Panc1 (cell line): ENCODE data around the gene KIFC3.

ENCODE experiments used
- POLR2AphosphoS5 ChIP-seq: IDR thresholded peaks from 2 replicates; pipeline ENCODE4 v1.6.1; 2012; ENCODE audit warnings: mild to moderate bottlenecking, low read depth, low read length, moderate library complexity
- TF ChIP-seq, protein P1 (sequence below): fragments of 450-650 bp; IDR thresholded peaks from 2 replicates; pipeline ENCODE4 v1.5.1; 2017; ENCODE audit warnings: mild to moderate bottlenecking
- TF ChIP-seq, protein P2 (sequence below), 2 experiments: IDR thresholded peaks; 2 replicates each; pipeline ENCODE4 v1.6.1; 2011 to 2012; ENCODE audit warnings: low read depth in 2 of 2, control low read depth in 1 of 2, low read length in 1 of 2, mild to moderate bottlenecking in 1 of 2, moderate library complexity in 1 of 2; ENCODE audit not compliant: insufficient read depth in 1 of 2

DNA sequence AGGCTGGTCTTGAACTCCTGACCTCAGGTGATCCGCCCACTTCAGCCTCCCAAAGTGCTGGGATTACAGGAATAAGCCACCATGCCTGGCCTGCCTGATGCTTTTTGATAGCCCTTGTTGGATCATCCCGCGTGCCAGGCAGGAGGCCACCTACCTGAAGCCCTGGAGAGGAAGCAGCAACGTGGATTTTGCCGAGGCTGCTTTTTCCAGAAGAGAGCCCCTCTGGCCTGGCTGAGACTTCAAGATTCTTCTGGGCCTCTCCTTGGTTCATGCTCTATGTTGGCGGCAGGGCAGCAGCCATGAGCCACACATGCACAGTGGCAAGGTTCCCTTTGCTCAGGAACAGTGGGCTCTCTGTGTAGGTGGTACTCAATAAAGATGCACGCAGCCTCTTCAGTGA is 55.2 kb downstream of the KIFC3 start:
- TF ChIP-seq, protein P1, sequence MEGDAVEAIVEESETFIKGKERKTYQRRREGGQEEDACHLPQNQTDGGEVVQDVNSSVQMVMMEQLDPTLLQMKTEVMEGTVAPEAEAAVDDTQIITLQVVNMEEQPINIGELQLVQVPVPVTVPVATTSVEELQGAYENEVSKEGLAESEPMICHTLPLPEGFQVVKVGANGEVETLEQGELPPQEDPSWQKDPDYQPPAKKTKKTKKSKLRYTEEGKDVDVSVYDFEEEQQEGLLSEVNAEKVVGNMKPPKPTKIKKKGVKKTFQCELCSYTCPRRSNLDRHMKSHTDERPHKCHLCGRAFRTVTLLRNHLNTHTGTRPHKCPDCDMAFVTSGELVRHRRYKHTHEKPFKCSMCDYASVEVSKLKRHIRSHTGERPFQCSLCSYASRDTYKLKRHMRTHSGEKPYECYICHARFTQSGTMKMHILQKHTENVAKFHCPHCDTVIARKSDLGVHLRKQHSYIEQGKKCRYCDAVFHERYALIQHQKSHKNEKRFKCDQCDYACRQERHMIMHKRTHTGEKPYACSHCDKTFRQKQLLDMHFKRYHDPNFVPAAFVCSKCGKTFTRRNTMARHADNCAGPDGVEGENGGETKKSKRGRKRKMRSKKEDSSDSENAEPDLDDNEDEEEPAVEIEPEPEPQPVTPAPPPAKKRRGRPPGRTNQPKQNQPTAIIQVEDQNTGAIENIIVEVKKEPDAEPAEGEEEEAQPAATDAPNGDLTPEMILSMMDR: no peak
- TF ChIP-seq POLR2AphosphoS5: no peak
- TF ChIP-seq, protein P2, sequence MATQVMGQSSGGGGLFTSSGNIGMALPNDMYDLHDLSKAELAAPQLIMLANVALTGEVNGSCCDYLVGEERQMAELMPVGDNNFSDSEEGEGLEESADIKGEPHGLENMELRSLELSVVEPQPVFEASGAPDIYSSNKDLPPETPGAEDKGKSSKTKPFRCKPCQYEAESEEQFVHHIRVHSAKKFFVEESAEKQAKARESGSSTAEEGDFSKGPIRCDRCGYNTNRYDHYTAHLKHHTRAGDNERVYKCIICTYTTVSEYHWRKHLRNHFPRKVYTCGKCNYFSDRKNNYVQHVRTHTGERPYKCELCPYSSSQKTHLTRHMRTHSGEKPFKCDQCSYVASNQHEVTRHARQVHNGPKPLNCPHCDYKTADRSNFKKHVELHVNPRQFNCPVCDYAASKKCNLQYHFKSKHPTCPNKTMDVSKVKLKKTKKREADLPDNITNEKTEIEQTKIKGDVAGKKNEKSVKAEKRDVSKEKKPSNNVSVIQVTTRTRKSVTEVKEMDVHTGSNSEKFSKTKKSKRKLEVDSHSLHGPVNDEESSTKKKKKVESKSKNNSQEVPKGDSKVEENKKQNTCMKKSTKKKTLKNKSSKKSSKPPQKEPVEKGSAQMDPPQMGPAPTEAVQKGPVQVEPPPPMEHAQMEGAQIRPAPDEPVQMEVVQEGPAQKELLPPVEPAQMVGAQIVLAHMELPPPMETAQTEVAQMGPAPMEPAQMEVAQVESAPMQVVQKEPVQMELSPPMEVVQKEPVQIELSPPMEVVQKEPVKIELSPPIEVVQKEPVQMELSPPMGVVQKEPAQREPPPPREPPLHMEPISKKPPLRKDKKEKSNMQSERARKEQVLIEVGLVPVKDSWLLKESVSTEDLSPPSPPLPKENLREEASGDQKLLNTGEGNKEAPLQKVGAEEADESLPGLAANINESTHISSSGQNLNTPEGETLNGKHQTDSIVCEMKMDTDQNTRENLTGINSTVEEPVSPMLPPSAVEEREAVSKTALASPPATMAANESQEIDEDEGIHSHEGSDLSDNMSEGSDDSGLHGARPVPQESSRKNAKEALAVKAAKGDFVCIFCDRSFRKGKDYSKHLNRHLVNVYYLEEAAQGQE (IDR thresholded peaks at IDR 0.05; ENCODE audit: insufficient read depth in 1 of 2, low read depth in 2 of 2, low read length in 1 of 2): no peak
